Measurements from ENCODE around the gene PAK5.

DNA sequence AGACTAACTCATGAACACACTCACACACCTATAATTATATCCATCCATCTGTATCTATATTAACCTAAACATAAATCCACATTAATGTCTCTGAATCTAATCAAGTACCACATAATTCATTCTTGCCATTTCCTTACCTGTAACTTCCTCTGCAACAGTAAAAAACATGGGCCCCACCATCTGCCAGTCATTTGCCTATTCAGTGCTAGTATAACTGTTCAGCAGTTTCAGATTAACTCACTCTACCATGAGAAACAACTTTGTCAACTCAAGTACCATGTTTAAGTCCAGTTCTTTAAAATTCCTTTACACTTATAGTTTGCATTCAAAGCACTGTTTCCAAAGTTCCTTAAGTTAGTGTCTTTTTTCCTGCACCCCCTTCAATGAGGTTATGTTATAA lies 255.7 kb downstream of the PAK5 start:
- TF ChIP-seq, protein P1, sequence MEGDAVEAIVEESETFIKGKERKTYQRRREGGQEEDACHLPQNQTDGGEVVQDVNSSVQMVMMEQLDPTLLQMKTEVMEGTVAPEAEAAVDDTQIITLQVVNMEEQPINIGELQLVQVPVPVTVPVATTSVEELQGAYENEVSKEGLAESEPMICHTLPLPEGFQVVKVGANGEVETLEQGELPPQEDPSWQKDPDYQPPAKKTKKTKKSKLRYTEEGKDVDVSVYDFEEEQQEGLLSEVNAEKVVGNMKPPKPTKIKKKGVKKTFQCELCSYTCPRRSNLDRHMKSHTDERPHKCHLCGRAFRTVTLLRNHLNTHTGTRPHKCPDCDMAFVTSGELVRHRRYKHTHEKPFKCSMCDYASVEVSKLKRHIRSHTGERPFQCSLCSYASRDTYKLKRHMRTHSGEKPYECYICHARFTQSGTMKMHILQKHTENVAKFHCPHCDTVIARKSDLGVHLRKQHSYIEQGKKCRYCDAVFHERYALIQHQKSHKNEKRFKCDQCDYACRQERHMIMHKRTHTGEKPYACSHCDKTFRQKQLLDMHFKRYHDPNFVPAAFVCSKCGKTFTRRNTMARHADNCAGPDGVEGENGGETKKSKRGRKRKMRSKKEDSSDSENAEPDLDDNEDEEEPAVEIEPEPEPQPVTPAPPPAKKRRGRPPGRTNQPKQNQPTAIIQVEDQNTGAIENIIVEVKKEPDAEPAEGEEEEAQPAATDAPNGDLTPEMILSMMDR (IDR thresholded peaks at IDR 0.05; ENCODE audit: insufficient read depth, low read depth, low read length), result no peak
- TF ChIP-seq EZH2 (IDR thresholded peaks at IDR 0.05; ENCODE audit: insufficient read depth, low read length), result no peak
